ENCODE measurements around the gene DMD.
"Not testable (repeated sequence)": the region's sequence is repeated elsewhere in the genome, so short reads cannot be mapped to it uniquely, and the experiment has no call there.

DMD gene

GRCh38 chrX:31397119-31397518 is 1814.2 kb downstream of the DMD start:
- intact Hi-C loops (cut with DNase I), result no loop called here
- DNase-seq, result no peak

- DNase-seq, result no peak
- intact Hi-C loops (cut with DNase I), result no loop called here
Observed at GRCh38 chrX:31392513-31392912, 1818.8 kb downstream of the DMD start.

- intact Hi-C loops (cut with DNase I), result no loop called here
- DNase-seq, result no peak
Observed at GRCh38 chrX:31388946-31389345, 1822.4 kb downstream of the DMD start.

GRCh38 chrX:31384471-31384870 is 1826.9 kb downstream of the DMD start:
- intact Hi-C loops (cut with DNase I), result no loop called here
- peak in 1 of 10 donors; percentile 15 for DNase-seq

- intact Hi-C loops (cut with DNase I), result no loop called here
- DNase-seq, result peak in 2 of 10 donors; percentile 59 to 61
Observed at GRCh38 chrX:31383991-31384390, 1827.4 kb downstream of the DMD start.

- DNase-seq; intact Hi-C loops (cut with DNase I): not testable (repeated sequence)
Observed at GRCh38 chrX:31378973-31379372, 1832.4 kb downstream of the DMD start.

GRCh38 chrX:31377821-31378220 is 1833.5 kb downstream of the DMD start:
- intact Hi-C loops (cut with DNase I); DNase-seq: not testable (repeated sequence)

GRCh38 chrX:31376408-31377022 is 1834.8 kb downstream of the DMD start:
- intact Hi-C loops (cut with DNase I), result no loop called here
- DNase-seq, result peak in 1 of 10 donors; percentile 26

- no peak for DNase-seq
- intact Hi-C loops (cut with DNase I), result no loop called here
Observed at GRCh38 chrX:31374786-31375185, 1836.6 kb downstream of the DMD start.

- DNase-seq, result no peak
- intact Hi-C loops (cut with DNase I), result no loop called here
Observed at GRCh38 chrX:31371956-31372355, 1839.4 kb downstream of the DMD start.

GRCh38 chrX:31367816-31368215 is 1843.5 kb downstream of the DMD start:
- intact Hi-C loops (cut with DNase I), result no loop called here

GRCh38 chrX:31366041-31366440 is 1845.3 kb downstream of the DMD start:
- no peak for DNase-seq
- intact Hi-C loops (cut with DNase I), result no loop called here

More at GRCh38 chrX:31367816-31368215, 1843.5 kb downstream of the DMD start:
- DNase-seq, result no peak

GRCh38 chrX:31356275-31357212 is 1854.8 kb downstream of the DMD start:
- no peak for DNase-seq
- intact Hi-C loops (cut with DNase I), result no loop called here

- intact Hi-C loops (cut with DNase I), result no loop called here
- DNase-seq, result no peak
Observed at GRCh38 chrX:31355206-31355955, 1856.0 kb downstream of the DMD start.

- DNase-seq, result no peak
- intact Hi-C loops (cut with DNase I), result no loop called here
Observed at GRCh38 chrX:31353095-31353494, 1858.3 kb downstream of the DMD start.

- DNase-seq, result no peak
- intact Hi-C loops (cut with DNase I), result no loop called here
Observed at GRCh38 chrX:31350808-31351074, 1860.6 kb downstream of the DMD start.

- DNase-seq, result no peak
- intact Hi-C loops (cut with DNase I), result no loop called here
Observed at GRCh38 chrX:31349515-31349914, 1861.8 kb downstream of the DMD start.

- intact Hi-C loops (cut with DNase I), result no loop called here
- no peak for DNase-seq
Observed at GRCh38 chrX:31340587-31340986, 1870.8 kb downstream of the DMD start.

- intact Hi-C loops (cut with DNase I), result no loop called here
- no peak for DNase-seq
Observed at GRCh38 chrX:31338991-31339350, 1872.4 kb downstream of the DMD start.

- DNase-seq, result no peak
- intact Hi-C loops (cut with DNase I), result no loop called here
Observed at GRCh38 chrX:31337332-31337731, 1874.0 kb downstream of the DMD start.

- intact Hi-C loops (cut with DNase I), result no loop called here
- DNase-seq, result no peak
Observed at GRCh38 chrX:31336419-31336818, 1874.9 kb downstream of the DMD start.

All from posterior cingulate gyrus (tissue), 11 donors.